Neural crest cell (in vitro differentiated cells): ENCODE data around the gene ADRA2B. TPM values are rescaled to one million over a fixed set of nuclear protein-coding genes. Genes with fewer than 3 reads are reported as not detected.

Experiments
- DNase-seq: peaks from one replicate; pipeline ENCODE4 v3.0.0; 2021; ENCODE audit warnings: low read depth, mixed read lengths, low spot score
- H3K27ac Mint-ChIP-seq: one replicate; pipeline ENCODE4 v1.8.0; 2021; ENCODE audit warnings: mild to moderate bottlenecking, mixed read lengths; ENCODE audit not compliant: unreplicated experiment
- H3K27me3 Mint-ChIP-seq: 2 replicates; pipeline ENCODE4 v1.8.0; 2021; ENCODE audit warnings: low read depth, mild to moderate bottlenecking, mixed read lengths
- H3K36me3 Mint-ChIP-seq: 2 replicates; pipeline ENCODE4 v1.8.0; 2021; ENCODE audit warnings: low read depth, mild to moderate bottlenecking, mixed read lengths
- H3K4me1 Mint-ChIP-seq: 2 replicates; pipeline ENCODE4 v1.8.0; 2021; ENCODE audit warnings: mixed read lengths
- H3K4me3 Mint-ChIP-seq: one replicate; pipeline ENCODE4 v1.8.0; 2021; ENCODE audit warnings: mild to moderate bottlenecking, mixed read lengths
- H3K9me3 Mint-ChIP-seq: 2 replicates; pipeline ENCODE4 v1.8.0; 2021; ENCODE audit warnings: mixed read lengths
- total RNA-seq: library from RNA; stranded (reverse); gene quantifications from 2 replicates; pipeline ENCODE4 v1.2.1, GENCODE V29; 2021
- TF ChIP-seq, protein P1 (sequence below): fragments of 200-600 bp; sonication (generic); conservative IDR thresholded peaks from 2 replicates; pipeline ENCODE4 v1.5.0; 2021; ENCODE audit warnings: antibody characterized with exemption, mild to moderate bottlenecking

Gene ADRA2B
- total RNA-seq, 1 donor from 2014 or later: 0.79 TPM

DNA sequence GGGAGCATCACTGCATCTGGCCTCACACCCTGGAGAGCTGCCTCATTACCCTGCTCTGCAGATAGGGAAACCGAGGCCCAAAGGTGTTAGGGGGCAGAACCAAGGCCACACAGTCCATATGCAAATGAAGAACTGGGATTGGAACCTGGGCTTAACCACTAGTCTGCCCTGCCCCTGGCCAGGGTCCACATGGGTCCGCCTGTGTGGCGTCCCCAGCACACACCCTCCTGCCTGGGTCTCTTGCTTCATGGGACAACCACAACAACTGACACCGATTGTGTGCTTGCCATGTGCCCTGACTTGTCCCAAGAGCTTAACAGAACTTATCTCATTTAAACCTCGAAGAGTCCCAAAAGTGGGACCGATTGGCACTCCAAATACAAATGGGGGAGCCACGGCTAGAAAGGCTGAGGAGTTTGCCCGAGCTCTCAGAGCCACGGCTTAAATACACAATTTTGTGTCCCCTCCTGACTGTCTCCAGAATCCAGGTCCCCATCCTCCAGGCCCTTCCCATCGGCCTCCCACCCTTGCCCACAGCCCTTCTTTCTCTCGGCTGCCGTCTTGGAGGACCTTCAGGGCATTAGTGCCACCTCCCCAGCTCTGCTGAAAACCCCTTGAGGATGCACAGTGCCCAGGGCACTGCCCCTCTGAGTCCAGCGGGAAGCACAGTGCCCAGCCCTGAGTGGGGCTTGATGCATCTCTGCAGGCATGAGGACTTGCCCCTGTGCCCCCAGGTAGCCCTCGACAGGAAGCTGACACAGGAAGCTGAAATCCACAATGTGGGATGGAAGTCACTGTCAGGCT, 34.6 kb upstream of the ADRA2B start:
- Mint-ChIP-seq H3K27ac (no peak overlapping the region), H3K4me1 (peaks cover 28% of the 10 kb centered on the region), H3K4me3 (no peak overlapping the region), H3K36me3 (no peaks in the 10 kb centered on the region), H3K9me3 (no peaks in the 10 kb centered on the region), H3K27me3 (peaks cover 22% of the 10 kb centered on the region)
- no peak for DNase-seq
- TF ChIP-seq, protein P1, sequence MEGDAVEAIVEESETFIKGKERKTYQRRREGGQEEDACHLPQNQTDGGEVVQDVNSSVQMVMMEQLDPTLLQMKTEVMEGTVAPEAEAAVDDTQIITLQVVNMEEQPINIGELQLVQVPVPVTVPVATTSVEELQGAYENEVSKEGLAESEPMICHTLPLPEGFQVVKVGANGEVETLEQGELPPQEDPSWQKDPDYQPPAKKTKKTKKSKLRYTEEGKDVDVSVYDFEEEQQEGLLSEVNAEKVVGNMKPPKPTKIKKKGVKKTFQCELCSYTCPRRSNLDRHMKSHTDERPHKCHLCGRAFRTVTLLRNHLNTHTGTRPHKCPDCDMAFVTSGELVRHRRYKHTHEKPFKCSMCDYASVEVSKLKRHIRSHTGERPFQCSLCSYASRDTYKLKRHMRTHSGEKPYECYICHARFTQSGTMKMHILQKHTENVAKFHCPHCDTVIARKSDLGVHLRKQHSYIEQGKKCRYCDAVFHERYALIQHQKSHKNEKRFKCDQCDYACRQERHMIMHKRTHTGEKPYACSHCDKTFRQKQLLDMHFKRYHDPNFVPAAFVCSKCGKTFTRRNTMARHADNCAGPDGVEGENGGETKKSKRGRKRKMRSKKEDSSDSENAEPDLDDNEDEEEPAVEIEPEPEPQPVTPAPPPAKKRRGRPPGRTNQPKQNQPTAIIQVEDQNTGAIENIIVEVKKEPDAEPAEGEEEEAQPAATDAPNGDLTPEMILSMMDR: no peak

DNA sequence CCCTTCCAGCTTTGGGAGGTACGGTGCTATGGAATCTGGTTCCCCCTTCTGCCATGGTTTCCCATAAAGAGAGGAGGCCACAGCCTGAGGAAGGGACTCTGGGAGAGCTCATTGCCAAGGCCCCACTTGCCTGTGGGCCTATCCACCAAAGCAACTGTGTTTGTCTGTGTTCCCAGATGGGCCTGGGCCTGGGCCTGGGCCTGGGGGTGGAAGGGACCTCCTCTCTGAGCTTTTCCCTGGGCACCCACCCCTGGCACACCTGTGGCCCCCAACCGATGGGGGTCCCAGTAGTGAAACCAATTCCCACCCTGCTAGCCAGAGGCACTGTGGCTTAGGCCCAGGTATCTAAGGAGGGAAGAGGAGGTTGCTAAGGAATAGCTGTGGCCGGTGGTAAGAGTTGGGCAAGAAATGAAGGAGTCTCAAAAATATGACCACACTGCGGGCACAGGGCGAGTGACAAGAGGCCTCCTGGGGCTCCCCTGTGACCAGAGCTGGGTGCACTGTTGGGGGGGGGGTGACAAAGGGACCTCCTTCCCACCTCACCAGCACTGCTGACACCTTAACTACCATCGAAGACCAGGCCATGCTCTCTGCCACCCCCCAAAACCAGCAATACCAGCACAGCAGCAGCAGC, 33.8 kb upstream of the ADRA2B start:
- DNase-seq: no peak
- Mint-ChIP-seq H3K9me3 (no peaks in the 10 kb centered on the region), H3K4me1 (peaks cover 28% of the 10 kb centered on the region), H3K36me3 (no peaks in the 10 kb centered on the region), H3K27ac (no peak overlapping the region), H3K27me3 (peaks cover 27% of the 10 kb centered on the region), H3K4me3 (no peak overlapping the region)
- TF ChIP-seq, protein P1: no peak

DNA sequence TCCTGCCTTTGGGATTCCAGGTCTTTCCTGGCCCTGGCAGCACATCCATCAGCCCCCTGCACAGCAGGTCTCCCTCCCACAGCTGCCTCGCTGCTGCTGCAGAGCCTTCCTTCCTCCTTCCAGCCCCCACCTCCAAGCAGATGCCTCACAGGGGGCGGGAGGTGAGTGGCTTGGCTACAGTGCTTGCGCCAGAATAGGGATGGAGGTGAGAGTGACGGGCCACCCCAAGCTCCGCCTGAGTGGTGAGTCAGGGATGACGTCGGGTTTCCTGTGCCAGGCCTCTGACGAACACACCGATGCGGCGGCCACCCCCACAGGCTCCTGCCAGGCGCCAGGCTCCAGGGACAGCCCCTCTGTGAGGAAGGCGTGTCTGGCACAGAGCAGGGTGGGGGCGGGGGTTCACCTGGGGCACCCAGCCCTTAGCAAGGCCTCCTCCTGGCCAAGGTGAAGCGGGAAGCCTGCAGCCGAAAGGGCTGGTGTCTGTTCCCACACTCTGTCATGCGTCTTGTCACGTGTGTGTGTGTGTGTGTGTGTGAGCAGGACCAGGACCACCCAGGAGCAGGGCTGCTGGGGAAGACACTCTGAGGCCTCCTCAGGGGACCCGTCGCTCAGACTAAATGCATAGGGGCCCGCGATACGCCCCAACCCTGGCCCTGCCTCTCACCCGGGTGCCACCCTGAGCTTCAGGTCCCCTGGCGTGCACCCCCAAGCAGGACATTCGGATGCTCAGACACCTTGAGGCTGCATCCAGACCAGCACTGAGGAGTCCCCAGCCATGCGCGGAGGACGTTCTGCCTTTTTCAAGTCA, 32.2 kb upstream of the ADRA2B start:
- H3K4me3 Mint-ChIP-seq: no peak overlapping the region
- no peak for DNase-seq
- no peaks in the 10 kb centered on the region for H3K36me3 Mint-ChIP-seq
- H3K27me3 Mint-ChIP-seq: peaks cover 38% of the 10 kb centered on the region
- TF ChIP-seq, protein P1: no peak
- H3K4me1 Mint-ChIP-seq: peaks cover 31% of the 10 kb centered on the region
- H3K9me3 Mint-ChIP-seq: no peaks in the 10 kb centered on the region
- H3K27ac Mint-ChIP-seq: no peak overlapping the region

DNA sequence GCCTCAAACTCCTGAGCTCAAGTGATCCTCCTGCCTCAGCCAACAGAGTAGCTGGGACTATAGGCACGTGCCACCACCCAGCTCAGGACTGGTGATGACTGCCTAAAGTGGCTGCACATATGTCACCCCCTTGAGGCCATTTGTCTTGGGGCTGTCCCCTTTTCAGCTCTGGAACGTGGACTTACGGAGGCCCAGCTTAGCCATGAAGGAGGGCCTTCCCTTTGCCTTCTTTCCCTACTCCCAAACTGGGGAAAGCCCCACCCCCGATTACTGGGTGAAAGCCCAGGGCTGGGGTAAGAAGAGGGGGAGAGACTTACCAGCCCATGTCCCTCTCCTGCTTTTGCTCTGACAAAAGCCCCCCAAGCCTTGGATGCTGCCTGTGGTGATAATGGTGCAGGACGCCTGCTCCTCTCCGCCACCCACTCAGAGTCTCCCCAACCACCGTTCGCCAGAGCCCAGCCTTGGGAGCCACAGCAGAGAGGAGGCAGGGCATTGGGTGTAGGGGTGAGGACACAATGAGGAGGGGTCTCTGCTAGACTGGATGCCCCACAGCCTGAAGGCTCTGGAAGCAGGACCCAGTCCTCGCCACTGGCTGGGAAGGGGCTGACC, 31.3 kb upstream of the ADRA2B start:
- peaks cover 42% of the 10 kb centered on the region for H3K27me3 Mint-ChIP-seq
- TF ChIP-seq, protein P1: no peak
- no peak for DNase-seq
- no peak overlapping the region for H3K4me3 Mint-ChIP-seq
- H3K4me1 Mint-ChIP-seq: peaks cover 22% of the 10 kb centered on the region
- no peaks in the 10 kb centered on the region for H3K36me3 Mint-ChIP-seq
- no peak overlapping the region for H3K27ac Mint-ChIP-seq
- no peaks in the 10 kb centered on the region for H3K9me3 Mint-ChIP-seq

DNA sequence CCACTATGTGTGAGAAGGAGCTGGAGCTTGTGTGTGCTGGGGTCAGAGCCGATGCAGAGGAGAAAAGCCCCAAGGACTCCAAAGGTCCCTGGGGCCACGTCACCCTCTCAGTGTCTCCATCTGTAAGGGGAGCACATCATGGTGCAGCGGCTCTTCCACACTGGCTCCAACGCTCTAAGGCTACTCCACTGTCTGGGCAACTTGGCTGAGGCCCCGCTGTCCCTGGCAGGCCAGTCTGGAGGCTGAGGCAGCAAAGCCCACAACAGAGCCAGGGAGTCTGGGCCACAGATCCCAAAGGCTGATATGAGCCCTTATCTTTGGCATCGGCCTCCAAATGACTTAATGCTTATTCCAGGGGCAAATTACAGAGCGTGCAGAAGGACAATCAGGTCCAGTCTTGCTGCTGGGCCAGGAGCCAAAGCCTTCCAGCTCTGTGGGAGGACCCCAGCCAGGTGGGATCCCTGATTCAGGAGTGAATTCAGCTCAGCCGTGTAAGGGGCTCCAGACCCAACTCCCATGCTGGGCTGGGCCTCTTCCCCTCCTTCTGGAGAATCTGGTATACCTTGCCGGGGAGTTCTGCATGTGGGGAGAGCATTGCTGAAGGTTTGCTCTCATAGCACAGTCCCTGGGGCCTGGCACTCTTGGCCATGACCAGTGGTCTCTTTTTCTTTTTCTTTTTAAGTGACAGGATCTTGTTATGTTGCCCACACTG, 30.7 kb upstream of the ADRA2B start:
- no peak for DNase-seq
- TF ChIP-seq, protein P1: no peak
- H3K4me3 Mint-ChIP-seq: peak overlapping the region; percentile 38

More for the DNA sequence above, 30.7 kb upstream of the ADRA2B start:
- Mint-ChIP-seq H3K27ac (no peak overlapping the region), H3K27me3 (peaks cover 44% of the 10 kb centered on the region), H3K9me3 (no peaks in the 10 kb centered on the region), H3K4me1 (peaks cover 16% of the 10 kb centered on the region), H3K36me3 (no peaks in the 10 kb centered on the region)
